Loucy (cell line): ENCODE measurements around the gene CHCHD5.

ENCODE experiments used
- H2AFZ ChIP-seq: fragments of 200-600 bp; sonication (generic); 2 replicates; pipeline ENCODE4 v1.6.0; 2016; ENCODE audit warnings: antibody characterized with exemption, mild to moderate bottlenecking, low read length, moderate library complexity
- H3F3A ChIP-seq: fragments of 200-600 bp; 2 replicates; pipeline ENCODE4 v1.6.0; 2016; ENCODE audit warnings: antibody characterized with exemption, low read depth, mild to moderate bottlenecking
- H3K27me3 ChIP-seq: fragments of 200-600 bp; sonication (generic); 2 replicates; pipeline ENCODE4 v1.6.1; 2014; ENCODE audit warnings: low read length, mild to moderate bottlenecking; ENCODE audit not compliant: insufficient read depth, poor library complexity, severe bottlenecking
- H3K36me3 ChIP-seq: fragments of 200-600 bp; sonication (generic); 2 replicates; pipeline ENCODE4 v1.6.1; 2016; ENCODE audit warnings: low read length; ENCODE audit not compliant: insufficient read depth
- H3K4me1 ChIP-seq: fragments of 200-600 bp; sonication (generic); 2 replicates; pipeline ENCODE4 v1.5.1; 2014; ENCODE audit warnings: low read length, mild to moderate bottlenecking; ENCODE audit not compliant: insufficient read depth, poor library complexity, severe bottlenecking
- H3K4me2 ChIP-seq: fragments of 200-600 bp; sonication (generic); 2 replicates; pipeline ENCODE4 v1.6.0; 2014; ENCODE audit warnings: antibody characterized with exemption, low read length, low read depth, mild to moderate bottlenecking; ENCODE audit not compliant: poor library complexity, severe bottlenecking
- H3K4me3 ChIP-seq: fragments of 200-600 bp; sonication (generic); 2 replicates; pipeline ENCODE4 v1.5.1; 2014; ENCODE audit warnings: low read length, mild to moderate bottlenecking, mixed read lengths; ENCODE audit not compliant: poor library complexity, severe bottlenecking
- H3K79me2 ChIP-seq: fragments of 200-600 bp; sonication (generic); 2 replicates; pipeline ENCODE4 v1.6.1; 2014; ENCODE audit warnings: low read length; ENCODE audit not compliant: insufficient read depth
- H3K9ac ChIP-seq: fragments of 200-600 bp; sonication (generic); 2 replicates; pipeline ENCODE4 v1.6.0; 2014; ENCODE audit warnings: mild to moderate bottlenecking, low read depth, low read length, moderate library complexity; ENCODE audit not compliant: poor library complexity, severe bottlenecking
- H3K9me2 ChIP-seq: fragments of 200-600 bp; sonication (generic); replicated peaks from 2 replicates; pipeline ENCODE4 v1.6.1; 2016; ENCODE audit warnings: low read depth, low read length, mixed read lengths
- H3K9me3 ChIP-seq: fragments of 200-600 bp; sonication (generic); 2 replicates; pipeline ENCODE4 v1.6.1; 2014; ENCODE audit warnings: mild to moderate bottlenecking, antibody characterized with exemption, low read length, low read depth; ENCODE audit not compliant: insufficient read depth
- H4K20me1 ChIP-seq: fragments of 200-600 bp; sonication (generic); 2 replicates; pipeline ENCODE4 v1.6.0; 2014; ENCODE audit warnings: antibody characterized with exemption, low read length, mild to moderate bottlenecking; ENCODE audit not compliant: insufficient read depth, poor library complexity, severe bottlenecking
- EZH2phosphoT487 ChIP-seq: fragments of 200-600 bp; IDR thresholded peaks from 2 replicates; pipeline ENCODE4 v1.6.1; 2018; ENCODE audit warnings: antibody characterized with exemption, mild to moderate bottlenecking, moderate library complexity, borderline replicate concordance
- TF ChIP-seq, protein P1 (sequence below): fragments of 200-600 bp; sonication (generic); conservative IDR thresholded peaks from 2 replicates; pipeline ENCODE4 v1.5.1; 2014; ENCODE audit warnings: mild to moderate bottlenecking, antibody characterized with exemption, low read length

CHCHD5 gene

DNA sequence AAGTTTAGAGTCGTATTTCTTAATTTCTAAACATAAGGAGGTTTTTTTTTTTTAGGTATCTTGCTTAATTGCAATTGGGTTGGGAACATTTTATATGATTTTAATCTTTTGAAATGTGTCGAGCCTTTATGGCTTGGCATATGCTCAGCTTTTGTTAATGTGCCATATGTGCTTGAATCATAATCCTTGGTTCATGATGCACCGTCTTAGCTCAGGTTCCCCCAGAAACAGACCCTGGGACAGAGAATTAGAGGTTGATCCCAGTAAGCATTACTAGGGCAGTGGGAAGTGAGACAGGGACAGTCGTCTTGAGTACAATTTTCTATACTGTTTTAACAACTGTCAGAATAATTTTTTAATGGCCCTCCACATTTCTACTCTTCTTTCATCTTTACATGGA, 9.3 kb downstream of the CHCHD5 start:
- TF ChIP-seq, protein P1, sequence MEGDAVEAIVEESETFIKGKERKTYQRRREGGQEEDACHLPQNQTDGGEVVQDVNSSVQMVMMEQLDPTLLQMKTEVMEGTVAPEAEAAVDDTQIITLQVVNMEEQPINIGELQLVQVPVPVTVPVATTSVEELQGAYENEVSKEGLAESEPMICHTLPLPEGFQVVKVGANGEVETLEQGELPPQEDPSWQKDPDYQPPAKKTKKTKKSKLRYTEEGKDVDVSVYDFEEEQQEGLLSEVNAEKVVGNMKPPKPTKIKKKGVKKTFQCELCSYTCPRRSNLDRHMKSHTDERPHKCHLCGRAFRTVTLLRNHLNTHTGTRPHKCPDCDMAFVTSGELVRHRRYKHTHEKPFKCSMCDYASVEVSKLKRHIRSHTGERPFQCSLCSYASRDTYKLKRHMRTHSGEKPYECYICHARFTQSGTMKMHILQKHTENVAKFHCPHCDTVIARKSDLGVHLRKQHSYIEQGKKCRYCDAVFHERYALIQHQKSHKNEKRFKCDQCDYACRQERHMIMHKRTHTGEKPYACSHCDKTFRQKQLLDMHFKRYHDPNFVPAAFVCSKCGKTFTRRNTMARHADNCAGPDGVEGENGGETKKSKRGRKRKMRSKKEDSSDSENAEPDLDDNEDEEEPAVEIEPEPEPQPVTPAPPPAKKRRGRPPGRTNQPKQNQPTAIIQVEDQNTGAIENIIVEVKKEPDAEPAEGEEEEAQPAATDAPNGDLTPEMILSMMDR: no peak
- TF ChIP-seq EZH2phosphoT487: no peak
- H3K79me2 ChIP-seq: no peaks in the 10 kb centered on the region

DNA sequence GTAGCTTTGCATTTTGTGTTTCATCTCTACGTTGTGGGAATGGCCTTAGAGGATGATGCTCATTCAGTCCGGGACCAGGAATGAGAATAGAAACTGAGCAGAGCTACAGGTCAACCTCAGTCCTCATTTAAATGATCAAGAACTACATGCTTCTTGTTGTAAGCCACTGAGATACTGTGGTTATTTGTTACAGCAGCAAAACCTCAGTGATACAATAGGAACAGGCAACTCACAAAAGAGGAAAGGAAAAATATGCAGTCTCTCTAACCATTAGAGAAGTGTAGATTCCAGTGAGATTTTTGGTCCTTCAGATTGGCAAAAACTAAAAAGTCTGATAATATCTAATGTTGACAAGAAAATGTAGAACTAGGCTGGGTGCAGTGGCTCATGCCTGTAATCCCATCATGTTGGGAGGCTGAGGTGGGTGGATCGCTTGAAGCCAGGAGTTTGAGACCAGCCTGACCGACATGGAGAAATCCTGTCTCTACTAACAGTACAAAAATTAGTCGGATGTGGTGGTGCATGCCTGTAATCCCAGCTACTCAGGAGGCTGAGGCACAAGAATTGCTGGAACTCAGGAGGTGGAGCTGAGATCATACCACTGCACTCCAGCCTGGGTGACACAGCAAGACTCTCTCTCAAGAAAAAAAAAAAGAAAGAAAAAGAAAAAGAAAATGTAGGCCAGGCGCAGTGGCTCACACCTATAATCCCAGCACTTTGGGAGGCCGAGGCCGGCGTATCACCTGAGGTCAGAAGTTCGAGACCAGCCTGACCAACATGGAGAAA, 13.3 kb downstream of the CHCHD5 start:
- H3K36me3 ChIP-seq: no peaks in the 10 kb centered on the region
- H2AFZ ChIP-seq: no peak overlapping the region
- H4K20me1 ChIP-seq: no peaks in the 10 kb centered on the region
- H3K4me2 ChIP-seq: no peak overlapping the region
- H3K4me1 ChIP-seq: no peaks in the 10 kb centered on the region
- TF ChIP-seq, protein P1: no peak
- no peak for TF ChIP-seq EZH2phosphoT487
- no peaks in the 10 kb centered on the region for H3K9me2 ChIP-seq
- H3K9me3 ChIP-seq: no peaks in the 10 kb centered on the region
- H3K79me2 ChIP-seq: no peaks in the 10 kb centered on the region
- H3K27me3 ChIP-seq: no peaks in the 10 kb centered on the region
- H3K4me3 ChIP-seq: no peak overlapping the region
- no peaks in the 10 kb centered on the region for H3F3A ChIP-seq
- no peak overlapping the region for H3K9ac ChIP-seq

More for the DNA sequence above, 9.3 kb downstream of the CHCHD5 start:
- Histone ChIP-seq H2AFZ (no peak overlapping the region), H3K9me2 (no peaks in the 10 kb centered on the region), H3F3A (no peaks in the 10 kb centered on the region), H3K9me3 (no peaks in the 10 kb centered on the region), H3K4me1 (no peaks in the 10 kb centered on the region), H4K20me1 (no peaks in the 10 kb centered on the region), H3K9ac (no peak overlapping the region), H3K4me2 (no peak overlapping the region), H3K27me3 (no peaks in the 10 kb centered on the region), H3K4me3 (no peak overlapping the region), H3K36me3 (no peaks in the 10 kb centered on the region)

DNA sequence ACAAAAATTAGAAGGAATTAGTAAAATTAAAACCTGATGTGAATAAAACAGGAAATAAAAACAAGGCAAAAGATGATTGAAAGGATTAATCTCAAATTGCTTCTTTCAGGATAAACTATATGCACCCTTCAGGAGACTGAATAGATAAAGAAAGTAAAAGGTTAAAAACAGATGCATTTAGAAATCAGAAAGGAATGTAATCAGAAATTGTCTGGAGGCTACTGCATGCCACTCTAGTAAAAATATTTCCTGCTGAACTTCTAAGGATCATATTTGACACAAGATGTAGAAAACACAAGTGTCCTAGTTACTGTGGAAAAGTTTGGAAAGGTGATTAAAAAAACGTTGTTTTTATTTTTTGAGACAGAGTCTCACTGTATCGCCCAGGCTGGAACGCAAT, 16.2 kb downstream of the CHCHD5 start:
- H2AFZ ChIP-seq: peak overlapping the region; percentile 23; the same call in 1 of the 2 replicates
- no peak overlapping the region for H3K4me3 ChIP-seq
- H3K27me3 ChIP-seq: no peaks in the 10 kb centered on the region
- no peak overlapping the region for H3K9ac ChIP-seq
- no peaks in the 10 kb centered on the region for H3F3A ChIP-seq
- no peak overlapping the region for H3K4me2 ChIP-seq
- no peaks in the 10 kb centered on the region for H3K9me3 ChIP-seq
- TF ChIP-seq, protein P1: no peak
- TF ChIP-seq EZH2phosphoT487: no peak
- no peaks in the 10 kb centered on the region for H4K20me1 ChIP-seq
- no peaks in the 10 kb centered on the region for H3K9me2 ChIP-seq
- no peaks in the 10 kb centered on the region for H3K79me2 ChIP-seq
- H3K4me1 ChIP-seq: no peaks in the 10 kb centered on the region
- no peaks in the 10 kb centered on the region for H3K36me3 ChIP-seq
